Heart right ventricle (tissue), 16 donors: ENCODE measurements around the gene CTXN1. TPM values are rescaled to one million over a fixed set of nuclear protein-coding genes. Genes with fewer than 3 reads are reported as not detected.
A peak's percentile ranks its signal among the peaks of the same experiment; 100 is the strongest.

Experiments used
- ATAC-seq, 8 donors: fragments of 200-7000 bp; cut with Tn5 transposase; one replicate each; pipeline ENCODE4 v1.9.1; 2020; ENCODE audit warnings: mild to moderate bottlenecking in 8 of 8, moderate library complexity in 8 of 8, moderate number of reproducible peaks in 1 of 8
- DNase-seq, 2 donors: peaks; one replicate each; pipeline ENCODE4 v3.0.0-alpha.2; 2020
- H3K27ac ChIP-seq, 10 donors: fragments of 200-600 bp; sonication (generic) in 2 of 10; one replicate each; pipeline versions ENCODE4 v1.5.0 to v1.8.0; 2020 to 2022; ENCODE audit warnings: mild to moderate bottlenecking in 3 of 10
- H3K27me3 ChIP-seq, 7 donors: fragments of 200-600 bp; one replicate each; pipeline ENCODE4 v1.8.0; 2021 to 2022; ENCODE audit warnings: mild to moderate bottlenecking in 2 of 7
- H3K36me3 ChIP-seq, 9 donors: fragments of 200-600 bp; sonication (generic) in 1 of 9; one replicate each; pipeline versions ENCODE4 v1.5.0 to v1.8.0; 2020 to 2022; ENCODE audit warnings: mild to moderate bottlenecking in 2 of 9
- H3K4me1 ChIP-seq, 9 donors: fragments of 200-600 bp; sonication (generic) in 1 of 9; one replicate each; pipeline versions ENCODE4 v1.5.0 to v1.8.0; 2020 to 2022; ENCODE audit warnings: mild to moderate bottlenecking in 4 of 9
- H3K4me3 ChIP-seq, 10 donors: fragments of 200-600 bp; sonication (generic) in 2 of 10; one replicate each; pipeline versions ENCODE4 v1.5.0 to v1.8.0; 2020 to 2022; ENCODE audit warnings: mild to moderate bottlenecking in 7 of 10, moderate library complexity in 2 of 10
- H3K9me3 ChIP-seq, 11 donors: fragments of 200-600 bp in 10 of 11; sonication (generic) in 2 of 11; one replicate each; pipeline versions ENCODE4 v1.5.0 to v1.8.0; 2013 to 2022; ENCODE audit warnings: mild to moderate bottlenecking in 2 of 11, control low read depth in 1 of 11, moderate library complexity in 1 of 11
- CTCF ChIP-seq, 9 donors: fragments of 200-600 bp; sonication (generic) in 2 of 9; IDR thresholded peaks; one replicate each; pipeline versions ENCODE4 v1.5.0 to v1.8.0; 2021 to 2022; ENCODE audit warnings: antibody characterized with exemption in 9 of 9, mild to moderate bottlenecking in 5 of 9, moderate library complexity in 1 of 9
- WGBS, 2 donors: extraction: QIAGEN DNeasy Blood & Tissue Kit; methylation state at CpG; one replicate each; pipeline ENCODE4 v1.1.7; 2013; ENCODE audit warnings: inconsistent platforms in 1 of 2; 5-methylcytosine and 5-hydroxymethylcytosine counted together
- intact Hi-C, 10 donors: fragments of 100-400 bp; cut with DNase I; formaldehyde crosslinking; loops; one replicate each; pipeline versions ENCODE4 v1.11.1 to v1.14.2; 2022
- polyA plus RNA-seq, 2 donors: library from polyadenylated mRNA; stranded (reverse); fragments of 200-250 nt; gene quantifications; one replicate each; pipeline ENCODE4 v1.2.3, GENCODE V29; 2013
- total RNA-seq, 10 donors: library from RNA; stranded (reverse); fragmentation: NEBNext Ultra II Directional in 3 of 10; extraction: Animal tissue kit (Norgen Biotek cat#: 25700) in 3 of 10; gene quantifications; one replicate each; pipeline versions ENCODE4 v1.2.1 to v1.2.4, GENCODE V29; 2021 to 2023
- donor health status: Arrhythmogenic right ventricular cardiomyopathy.
- donor health status: ischemic (EF 13 %, LVEDD 7.1; RV severe dilation, severe dysfunction).
- donor health status: healthy with polysubstance abuse.
- donor health status: DM: no; HTN: yes; CAD: no.
- donor health status: DM: no; HTN: no; CAD: no.
- donor health status: ischemic (EF 25% LVEDD 6.9; RV normal size, moderate dysfunction).
- donor health status: ischemic (EF 25% LVEDD 5.7; RV mildly dilated, moderate dysfunction).
- donor health status: healthy.
- donor health status: DM: yes; HTN: yes; CAD: no.
- donor health status: Ischemic cardiomyopathy.
- donor health status: ischemic (EF 35%, LVEDD 5.7; RV mildly dilated, moderate dysfunction).
- donor health status: nonischemic (EF 11% LVEDD 7.7; RV severe dilation, severe dysfunction).
- donor health status: DM: yes; HTN: yes; CAD: no.
- donor health status: PGD.
- donor health status: ischemic (EF 29% LVEDD 5.4; RV normal size, mild dysfunction).
- donor health status: nonischemic (EF 23%, LVEDD 6.1; RV moderate dilation, normal function).

CTXN1 gene
- total and polyA plus RNA-seq, 12 donors: 0.18 to 0.74 (median 0.25) TPM; not detected in 5

- no peaks in the 10 kb centered on the region for H3K9me3 ChIP-seq
- peaks cover 9 to 53% (median 32%) of the 10 kb centered on the region in 9 donors for H3K4me1 ChIP-seq
- DNase-seq: no peak
- peaks cover 7 to 41% (median 28%) of the 10 kb centered on the region in 9 donors for H3K36me3 ChIP-seq
- WGBS, 2 donors: 74 to 84% methylated on average over 23 of the region's 23 CpGs
- no peak for TF ChIP-seq CTCF (IDR thresholded peaks at IDR 0.05)
- intact Hi-C loops: loop anchor here in 4 of 10 donors (5.0 to 10.0 kb wide), 2 partner anchors 73 to 75 kb away; no protein-coding TSS in a partner anchor
- peaks cover 0 to 8% (median 0%) of the 10 kb centered on the region in 7 donors for H3K27me3 ChIP-seq
- peak overlapping the region in 9 of 10 donors; percentile 8 to 69 (median 56) for H3K27ac ChIP-seq
- H3K4me3 ChIP-seq: no peak overlapping the region
- peak in 6 of 8 donors; percentile 2 to 46 (median 16) for ATAC-seq
These were observed 1.8 kb upstream of the CTXN1 start for GRCh38 chr19:7927605-7928333.

- Histone ChIP-seq H3K27me3 (peaks cover 0 to 8% (median 0%) of the 10 kb centered on the region in 7 donors), H3K4me3 (peak overlapping the region in 1 of 10 donors; percentile 50), H3K4me1 (peaks cover 9 to 61% (median 33%) of the 10 kb centered on the region in 9 donors), H3K9me3 (no peaks in the 10 kb centered on the region), H3K36me3 (peaks cover 1 to 41% (median 28%) of the 10 kb centered on the region in 9 donors), H3K27ac (no peak overlapping the region)
- no peak for TF ChIP-seq CTCF (IDR thresholded peaks at IDR 0.05)
- ATAC-seq (peak in 2 of 8 donors; percentile 0 to 20), DNase-seq (no peak)
- intact Hi-C loops: loop anchor here in 4 of 10 donors (5.0 to 10.0 kb wide), 2 partner anchors 72 to 75 kb away; no protein-coding TSS in a partner anchor
- 84% methylated on average over 32 of the region's 32 CpGs for WGBS, 2 donors
These were observed 1.0 kb upstream of the CTXN1 start for GRCh38 chr19:7926727-7927604.

- Histone ChIP-seq H3K4me1 (peaks cover 18 to 73% (median 45%) of the 10 kb centered on the region in 9 donors), H3K9me3 (no peaks in the 10 kb centered on the region), H3K27ac (no peak overlapping the region), H3K4me3 (peak overlapping the region in 9 of 10 donors; percentile 35 to 51 (median 45)), H3K36me3 (peaks cover 0 to 26% (median 15%) of the 10 kb centered on the region in 9 donors), H3K27me3 (peaks cover 0 to 8% (median 0%) of the 10 kb centered on the region in 7 donors)
- DNase-seq (peak; percentile 60 to 76), ATAC-seq (no peak)
- 1% methylated on average over 60 to 98 of the region's 98 CpGs for WGBS, 2 donors
- intact Hi-C loops: loop anchor here in 4 of 10 donors (5.0 to 10.0 kb wide), 2 partner anchors 71 to 73 kb away; no protein-coding TSS in a partner anchor
- peak; percentile 54 to 91 (median 79) for TF ChIP-seq CTCF (IDR thresholded peaks at IDR 0.05)
These were observed 624 bp downstream of the CTXN1 start for GRCh38 chr19:7925171-7925851.
